Epithelial cell of prostate (primary cell): ENCODE results near the gene PHKB.
A peak's percentile ranks its signal among the peaks of the same experiment; 100 is the strongest.
"Not testable (repeated sequence)": the region's sequence is repeated elsewhere in the genome, so short reads cannot be mapped to it uniquely, and the experiment has no call there.

Experiments used
- DNase-seq: peaks from one replicate; pipeline ENCODE4 v3.0.0-alpha.2; 2011; ENCODE audit warnings: low read depth, low spot score
- H3K27ac ChIP-seq: fragments of 450-650 bp; 2 replicates; pipeline ENCODE4 v1.5.1; 2017; ENCODE audit warnings: mild to moderate bottlenecking

Gene PHKB

DNA sequence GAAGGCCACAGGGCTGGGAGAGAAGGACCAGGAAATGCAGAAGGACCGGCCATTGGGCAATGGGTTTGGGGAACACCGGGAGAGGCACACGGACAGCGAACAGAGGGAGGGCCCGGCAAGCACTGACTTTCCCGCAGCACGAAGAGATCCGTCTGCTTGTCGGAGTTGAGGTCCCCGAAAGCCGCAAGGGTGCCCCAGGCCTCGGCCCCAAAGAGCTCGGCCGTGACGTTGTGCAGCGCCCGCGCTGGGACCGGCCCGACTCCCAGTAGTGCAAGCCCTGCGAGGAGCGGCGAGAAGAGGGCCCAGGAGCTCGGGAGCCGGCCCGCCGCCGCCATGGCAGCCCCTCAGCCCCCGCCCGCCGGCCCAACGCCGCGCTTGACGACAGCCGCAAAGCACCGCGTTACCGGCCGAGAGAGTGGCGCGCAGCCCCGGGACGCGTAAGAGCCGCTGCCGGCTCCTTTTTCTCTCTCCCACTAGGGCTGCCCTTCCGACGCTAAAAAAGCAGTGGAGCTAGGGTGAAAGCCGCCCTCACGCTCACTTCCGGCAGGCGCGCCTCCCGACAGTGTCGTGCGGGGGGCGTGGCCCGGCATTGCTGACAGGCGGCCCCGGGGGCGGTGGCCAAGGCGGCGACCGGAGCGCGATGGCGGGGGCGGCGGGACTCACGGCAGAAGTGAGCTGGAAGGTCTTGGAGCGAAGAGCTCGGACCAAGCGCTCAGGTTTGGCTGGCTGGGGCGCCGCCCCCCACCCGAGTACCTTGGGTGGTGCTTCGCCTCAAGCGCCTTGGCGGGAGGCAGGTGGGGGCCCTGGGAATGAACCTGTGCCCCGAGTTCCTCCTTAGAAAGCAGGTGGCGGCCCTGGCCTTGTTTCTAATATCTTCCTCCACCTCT lies at the start of gene PHKB, which contains the start of gene ITFG1:
Gene PHKB, plus strand, starts transcription at position 621 of the 887 bp plus-strand sequence. Its CDS starts 20 bp downstream, at position 641.
Gene ITFG1, minus strand, starts transcription at position 353 of the 887 bp plus-strand sequence. Its CDS starts 18 bp downstream, at position 335.
- H3K27ac ChIP-seq = peak within 1 kb of the TSS; percentile 96
- peak; percentile 59 for DNase-seq

DNA sequence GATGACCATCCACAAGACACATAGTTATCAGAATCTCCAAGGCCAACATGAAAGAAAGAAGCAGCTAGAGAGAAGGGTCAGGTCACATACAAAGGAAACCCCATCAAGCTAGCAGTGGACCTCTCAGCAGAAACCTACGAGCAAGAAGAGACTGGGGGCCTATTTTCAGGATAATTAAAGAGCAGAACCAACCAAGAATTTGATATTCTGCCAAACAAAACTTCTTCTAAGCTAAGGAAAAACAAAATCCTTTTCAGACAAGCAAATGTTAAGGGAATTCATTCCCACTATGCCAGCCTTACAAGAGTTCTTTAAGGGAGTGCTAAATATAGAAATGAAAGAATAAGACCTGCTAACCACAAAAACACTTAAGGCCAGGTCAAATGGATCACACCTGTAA lies 48.1 kb upstream of the PHKB start:
- no peak for DNase-seq
- no peak overlapping the region for H3K27ac ChIP-seq

DNA sequence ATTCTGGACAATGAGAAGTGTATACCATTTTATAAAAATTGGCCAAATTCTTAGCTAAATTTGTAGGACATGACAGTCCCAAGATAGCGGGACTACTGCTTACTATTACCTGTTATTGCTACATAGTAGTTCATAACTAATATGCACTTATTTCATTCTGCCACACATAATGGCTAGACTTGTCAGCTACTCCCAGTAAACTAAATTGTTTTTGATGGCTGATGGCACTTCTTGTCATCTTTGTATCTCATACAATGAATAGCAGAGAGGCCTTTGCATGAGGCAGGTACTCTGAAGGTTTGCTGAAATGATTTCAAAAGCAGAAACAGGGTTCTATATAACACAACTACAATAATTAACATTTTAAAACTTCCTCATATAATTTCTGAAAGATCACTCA lies 44.3 kb upstream of the PHKB start:
- DNase-seq = no peak
- no peak overlapping the region for H3K27ac ChIP-seq

DNA sequence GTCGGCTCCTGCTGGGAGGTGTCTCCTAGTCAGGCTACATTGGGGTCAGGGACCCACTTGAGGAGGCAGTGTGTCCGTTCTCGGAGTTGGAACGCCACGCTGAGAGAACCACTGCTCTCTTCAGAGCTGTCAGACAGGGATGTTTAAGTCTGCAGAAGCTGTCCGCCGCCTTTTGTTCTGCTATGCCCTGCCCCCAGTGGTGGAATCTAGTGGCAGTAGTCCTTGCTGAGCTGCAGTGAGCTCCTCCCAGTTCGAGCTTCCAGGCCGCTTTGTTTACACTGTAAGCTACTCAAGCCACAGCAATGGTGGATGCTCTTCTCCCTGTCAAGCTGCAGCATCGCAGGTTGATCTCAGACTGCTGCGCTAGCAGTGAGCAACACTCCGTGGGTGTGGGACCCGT lies 36.3 kb upstream of the PHKB start:
- no peak for DNase-seq
- H3K27ac ChIP-seq = no peak overlapping the region

DNA sequence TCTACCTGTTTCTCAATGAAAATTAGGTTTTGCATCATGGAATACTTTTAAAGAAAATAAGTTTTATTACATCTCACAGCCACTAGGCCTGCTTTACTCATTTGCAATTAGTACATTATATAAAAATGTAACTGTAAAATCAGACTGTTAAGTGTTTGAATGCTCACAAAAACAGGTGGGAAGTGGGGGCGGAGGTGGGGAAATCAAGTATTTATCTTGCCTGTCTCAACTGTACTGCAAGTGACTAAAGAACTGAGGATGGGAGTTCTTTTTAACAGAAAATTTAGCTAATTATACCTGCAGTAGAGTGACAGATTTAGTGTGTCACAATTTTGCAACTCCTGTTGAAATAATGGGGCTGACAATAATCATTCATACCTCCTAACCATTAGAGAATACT lies 34.3 kb upstream of the PHKB start:
- no peak for DNase-seq
- no peak overlapping the region for H3K27ac ChIP-seq

DNA sequence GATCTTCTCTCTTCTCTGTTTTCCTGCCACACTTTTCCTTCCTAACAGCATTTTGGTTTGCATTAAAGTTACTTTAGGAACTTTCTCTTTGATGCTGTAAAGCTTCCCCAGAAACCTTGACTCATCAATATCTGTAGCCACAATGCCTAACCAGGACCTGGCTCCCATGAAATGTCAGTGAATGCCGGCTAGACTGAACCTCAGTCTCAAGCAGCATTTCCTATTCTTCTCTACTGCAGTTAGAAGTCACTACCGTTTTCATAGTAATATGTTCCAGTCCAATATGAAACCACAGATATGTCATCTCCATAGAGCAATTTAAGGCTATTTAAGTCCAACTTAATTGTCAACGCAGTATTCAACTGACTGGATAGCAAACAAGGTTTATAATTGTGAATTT lies 29.2 kb upstream of the PHKB start:
- no peak overlapping the region for H3K27ac ChIP-seq
- no peak for DNase-seq

DNA sequence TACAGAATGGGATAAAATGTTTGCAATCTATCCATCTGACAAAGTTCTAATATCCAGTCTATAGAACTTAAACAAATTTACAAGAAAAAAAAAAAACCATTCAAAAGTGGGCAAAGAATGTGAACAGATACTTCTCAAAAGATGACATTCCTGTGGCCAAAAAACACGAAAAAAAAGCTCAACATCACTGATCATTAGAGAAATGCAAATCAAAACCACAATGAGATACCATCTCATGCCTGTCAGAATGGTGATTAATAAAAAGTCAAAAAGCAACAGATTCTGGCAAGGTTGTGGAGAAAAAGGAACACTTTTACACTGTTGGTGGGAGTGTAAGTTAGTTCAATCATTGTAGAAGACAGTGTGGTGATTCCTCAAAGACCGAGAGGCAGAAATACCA lies 26.9 kb upstream of the PHKB start:
- H3K27ac ChIP-seq = not testable (repeated sequence)

DNA sequence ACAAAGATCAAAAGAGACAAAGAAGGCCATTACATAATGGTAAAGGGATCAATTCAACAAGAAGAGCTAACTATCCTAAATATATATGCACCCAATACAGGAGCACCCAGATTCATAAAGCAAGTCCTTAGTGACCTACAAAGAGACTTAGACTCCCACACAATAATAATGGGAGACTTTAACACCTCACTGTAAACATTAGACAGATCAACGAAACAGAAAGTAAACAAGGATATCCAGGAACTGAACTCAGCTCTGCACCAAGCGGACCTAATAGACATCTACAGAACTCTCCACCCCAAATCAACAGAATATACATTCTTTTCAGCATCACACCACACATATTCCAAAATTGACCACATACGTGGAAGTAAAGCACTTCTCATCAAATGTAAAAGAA lies 21.1 kb upstream of the PHKB start:
- DNase-seq, H3K27ac ChIP-seq: not testable (repeated sequence)

More for the DNA sequence above, 26.9 kb upstream of the PHKB start:
- DNase-seq = not testable (repeated sequence)

DNA sequence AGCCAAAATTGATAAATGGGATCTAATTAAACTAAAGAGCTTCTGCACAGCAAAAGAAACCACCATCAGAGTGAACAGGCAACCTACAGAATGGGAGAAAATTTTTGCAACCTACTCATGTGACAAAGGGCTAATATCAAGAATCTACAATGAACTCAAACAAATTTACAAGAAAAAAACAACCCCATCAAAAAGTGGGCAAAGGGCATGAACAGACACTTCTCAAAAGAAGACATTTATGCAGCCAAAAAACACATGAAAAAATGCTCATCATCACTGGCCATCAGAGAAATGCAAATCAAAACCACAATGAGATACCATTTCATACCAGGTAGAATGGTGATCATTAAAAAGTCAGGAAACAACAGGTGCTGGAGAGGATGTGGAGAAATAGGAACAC lies 18.2 kb upstream of the PHKB start:
- not testable (repeated sequence) for H3K27ac ChIP-seq, DNase-seq

DNA sequence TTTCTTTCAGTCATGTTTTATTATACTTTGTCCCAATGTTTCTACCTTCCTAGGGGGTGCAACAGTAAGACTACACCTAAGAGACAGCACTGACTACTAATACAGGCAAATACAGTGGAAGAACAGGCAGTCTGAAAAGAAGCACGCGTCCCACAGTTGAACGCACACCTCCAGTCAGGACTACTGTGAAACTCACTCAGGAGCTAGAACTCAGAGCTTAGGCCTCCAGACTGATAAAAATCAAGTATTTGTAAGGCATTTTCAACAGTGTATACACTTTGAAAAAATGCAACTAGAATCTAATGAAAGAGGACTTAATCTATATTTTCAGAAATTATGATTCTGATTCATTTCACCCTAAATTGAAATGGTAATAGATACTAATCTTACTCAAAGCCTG lies 14.7 kb upstream of the PHKB start:
- no peak for DNase-seq
- H3K27ac ChIP-seq = no peak overlapping the region

DNA sequence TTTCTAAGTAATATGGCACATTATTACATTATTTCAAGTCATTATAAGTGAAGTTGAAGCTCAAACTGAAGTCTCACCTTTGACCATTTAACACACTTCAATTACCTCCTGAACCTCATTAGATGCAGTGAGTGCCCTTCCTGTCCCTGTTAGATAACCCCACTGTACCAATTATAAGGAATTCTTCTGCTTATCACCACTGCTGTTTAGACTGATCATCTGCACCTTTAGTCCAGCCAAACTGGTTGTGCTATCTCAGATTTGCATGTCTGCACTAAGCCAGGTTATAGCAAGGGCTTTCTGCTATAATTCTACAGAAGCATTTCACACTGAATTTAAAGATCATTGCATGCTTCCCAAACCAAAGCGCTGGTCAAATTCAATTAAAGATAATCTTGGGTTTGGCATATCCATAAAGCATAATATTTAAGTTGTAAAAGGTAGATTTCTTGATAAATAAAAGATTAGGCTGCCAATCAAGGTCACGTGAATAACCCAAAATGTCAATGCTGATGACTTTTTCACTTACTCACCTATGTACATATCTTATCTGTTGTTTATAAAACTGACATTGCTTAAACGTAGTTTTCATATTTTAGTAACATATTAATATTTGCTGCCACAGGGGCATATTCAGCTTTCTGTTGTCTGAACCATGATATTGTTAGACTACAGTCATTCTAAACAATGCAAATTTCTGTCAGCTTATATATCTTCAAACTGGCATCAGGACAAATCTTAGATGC lies 12.1 kb upstream of the PHKB start:
- H3K27ac ChIP-seq = no peak overlapping the region
- DNase-seq = no peak

DNA sequence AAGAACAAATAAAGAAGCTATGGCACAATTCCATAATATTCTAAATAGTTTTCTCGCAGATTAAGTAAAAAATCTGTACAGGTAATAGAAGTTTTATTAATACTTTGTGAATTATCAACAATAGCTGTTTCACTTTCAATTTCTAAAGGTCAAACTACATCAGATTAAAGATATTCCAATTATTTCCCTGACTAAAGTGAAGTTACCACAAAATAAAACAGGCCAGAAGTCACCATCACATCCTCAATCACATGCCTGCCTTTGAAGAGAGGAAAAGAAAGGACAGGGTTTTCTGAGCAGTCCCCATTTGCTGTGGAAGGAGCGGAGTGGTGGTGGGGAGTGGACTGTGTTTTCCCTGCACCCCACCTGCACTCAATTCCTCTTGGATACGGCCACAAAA lies 11.3 kb upstream of the PHKB start:
- DNase-seq = no peak
- no peak overlapping the region for H3K27ac ChIP-seq

DNA sequence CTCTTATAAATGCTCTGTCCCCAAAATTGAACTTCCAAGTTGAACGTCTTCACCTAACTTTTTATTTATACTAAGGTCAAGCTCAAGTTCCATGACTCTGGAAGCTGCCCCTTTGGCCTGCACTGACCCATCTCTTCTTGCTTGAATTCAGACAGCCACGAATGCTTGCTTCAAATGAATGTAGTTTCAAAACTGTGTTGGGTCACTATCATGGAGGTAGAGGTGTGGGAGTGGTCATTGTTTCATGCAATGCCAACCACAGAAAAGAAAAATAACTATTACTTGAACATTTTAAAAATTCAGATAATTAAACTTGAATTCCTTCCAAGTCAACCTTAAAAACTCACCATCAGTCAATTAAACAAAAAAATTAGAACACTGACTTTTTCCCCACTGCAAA lies 2.8 kb upstream of the PHKB start:
- DNase-seq = no peak
- no peak overlapping the region for H3K27ac ChIP-seq

DNA sequence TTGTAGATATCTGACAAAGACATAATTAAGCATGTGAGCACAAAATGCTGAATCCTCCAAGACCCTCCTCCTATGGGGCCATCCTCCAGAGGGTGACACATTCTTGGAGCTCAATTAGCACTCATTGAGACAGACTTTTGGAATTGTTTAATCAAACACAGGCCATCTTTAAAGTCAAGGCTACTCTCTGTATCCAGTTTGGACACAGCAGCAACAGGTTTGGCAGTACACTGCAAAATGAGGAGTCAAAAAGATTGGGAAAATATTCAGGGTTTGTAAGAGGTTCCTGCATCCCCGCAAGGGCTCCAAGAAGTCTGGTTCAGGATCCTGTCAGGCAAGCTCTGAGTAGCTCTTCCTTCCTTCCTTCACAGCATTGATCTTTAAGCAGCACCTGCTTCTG lies 1.5 kb upstream of the PHKB start:
- no peak for DNase-seq

DNA sequence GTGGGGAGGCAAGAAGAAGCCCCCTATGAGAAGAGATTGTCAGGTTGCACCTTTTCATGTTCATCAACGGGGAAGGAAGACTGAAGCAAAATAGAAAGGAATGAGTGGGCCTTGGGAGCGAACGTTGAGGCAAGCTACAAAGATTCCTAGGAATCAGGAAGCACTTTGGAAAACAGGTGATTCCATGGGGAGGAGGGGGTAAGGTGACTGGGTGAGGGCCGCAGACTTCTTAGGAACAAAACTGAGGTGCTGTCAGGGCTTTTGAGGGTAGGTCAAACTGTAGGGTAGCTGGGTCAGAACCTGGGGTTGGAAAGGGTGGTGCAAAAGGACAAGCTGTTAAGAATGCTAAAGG lies 796 bp upstream of the PHKB start:
- no peak for DNase-seq
- H3K27ac ChIP-seq = peak overlapping the region; percentile 96

More for the DNA sequence above, 1.5 kb upstream of the PHKB start:
- H3K27ac ChIP-seq = peak overlapping the region; percentile 96

DNA sequence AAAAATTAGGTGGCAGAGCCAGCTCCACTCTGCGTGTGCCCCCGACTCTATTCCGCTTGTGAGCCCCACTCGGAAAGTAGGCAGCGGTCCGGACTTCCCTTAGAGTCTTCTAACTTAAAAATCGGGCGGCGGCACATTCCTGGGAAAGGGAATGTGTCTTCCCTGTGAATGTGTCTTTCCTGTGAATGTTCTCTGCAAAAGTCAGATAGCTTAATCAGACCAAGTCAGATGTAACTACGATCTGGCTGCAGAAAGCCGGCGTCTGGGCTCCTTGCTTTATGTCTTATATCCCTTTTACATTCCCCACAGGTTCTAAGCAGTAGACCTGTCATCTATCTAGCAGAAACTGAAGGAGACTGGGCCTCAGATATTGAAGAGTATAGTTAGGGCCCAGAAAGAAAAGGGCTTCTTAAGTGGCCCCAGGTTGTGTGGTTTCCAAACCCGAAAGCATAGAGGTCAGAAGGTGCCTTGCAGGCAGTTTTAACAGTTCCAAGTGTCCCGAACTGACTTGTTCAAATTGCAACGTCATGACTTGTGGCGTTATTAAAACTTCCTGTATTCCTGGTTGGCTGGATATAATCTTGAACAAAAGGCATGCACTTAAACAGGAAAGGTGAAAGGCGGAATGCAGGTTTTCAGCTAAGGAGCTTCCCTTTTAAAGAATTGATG lies 601 bp downstream of the PHKB start:
- peak overlapping the region; percentile 96 for H3K27ac ChIP-seq
- DNase-seq = no peak

DNA sequence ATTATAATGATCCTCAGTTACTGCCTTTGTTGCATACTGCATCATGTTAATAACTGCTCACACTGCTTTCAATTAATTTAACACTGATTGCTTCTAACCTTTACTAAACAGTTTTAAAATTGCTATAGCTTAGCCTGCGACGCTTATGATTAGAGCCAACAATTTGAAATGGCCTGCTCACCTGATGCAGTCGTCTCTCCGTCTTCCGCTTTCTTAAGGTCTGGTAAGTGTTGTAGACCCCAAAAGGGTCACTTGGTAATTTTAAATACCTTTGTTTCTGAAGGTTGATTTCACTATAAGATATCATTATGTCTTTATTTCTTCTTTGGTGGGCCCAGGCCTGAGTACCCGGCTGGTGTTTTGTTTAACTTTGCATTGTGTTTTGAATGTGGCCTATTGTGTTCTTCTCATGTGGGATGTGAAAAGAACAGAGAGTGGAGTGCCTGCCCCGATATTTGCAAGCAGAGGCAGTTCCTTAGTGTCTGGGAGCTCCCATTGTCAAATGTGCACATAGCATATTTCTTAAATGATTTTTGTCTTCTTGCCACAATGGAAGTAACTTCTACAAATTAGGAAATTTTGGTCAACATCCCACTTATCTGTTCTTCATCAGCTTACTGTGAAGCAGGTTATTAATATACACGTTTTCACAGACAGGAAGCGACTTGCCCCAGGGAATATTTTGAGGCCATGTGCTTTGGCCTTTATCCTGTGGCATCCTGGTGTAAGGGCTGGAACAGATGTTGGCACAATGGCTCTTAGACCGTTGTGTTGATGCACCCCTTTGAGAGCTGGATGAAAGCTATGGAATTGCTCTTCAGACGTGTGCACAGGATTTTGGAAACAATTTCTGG lies 2.9 kb downstream of the PHKB start:
- peak overlapping the region; percentile 4 for H3K27ac ChIP-seq
- no peak for DNase-seq

DNA sequence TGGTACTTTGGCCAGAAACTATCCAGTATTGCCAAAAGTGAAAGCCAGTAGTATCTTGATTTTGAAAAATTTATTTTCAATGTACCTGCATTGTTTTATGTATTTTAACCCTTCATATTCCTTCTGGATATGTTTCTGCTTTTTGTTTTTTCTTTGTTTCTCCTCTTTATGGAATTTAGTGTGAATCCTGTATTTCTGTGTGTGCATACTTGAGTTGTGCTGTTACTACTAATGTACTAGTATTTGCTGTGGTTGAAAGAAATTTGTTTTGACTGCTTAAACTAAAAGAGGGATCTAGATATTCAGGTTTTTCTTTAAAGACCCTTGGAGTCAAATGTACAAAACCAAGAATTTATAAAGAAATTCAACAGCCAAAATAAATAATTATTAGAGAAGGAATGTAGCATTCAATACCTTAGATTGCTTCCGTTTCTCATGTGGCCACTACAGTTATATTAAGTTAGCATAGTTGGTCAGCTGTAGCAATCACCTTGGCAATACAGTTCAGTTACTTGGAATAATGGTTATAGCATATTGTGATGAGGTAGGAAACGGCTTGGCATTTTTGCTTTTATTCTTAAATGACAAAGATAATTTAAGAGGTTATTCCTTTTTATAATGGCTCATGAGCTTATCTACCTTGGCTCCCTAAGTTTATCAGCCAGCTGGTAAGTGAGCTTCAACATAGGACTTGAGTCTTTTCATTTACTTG lies 4.9 kb downstream of the PHKB start:
- no peak for DNase-seq
- H3K27ac ChIP-seq = no peak overlapping the region

DNA sequence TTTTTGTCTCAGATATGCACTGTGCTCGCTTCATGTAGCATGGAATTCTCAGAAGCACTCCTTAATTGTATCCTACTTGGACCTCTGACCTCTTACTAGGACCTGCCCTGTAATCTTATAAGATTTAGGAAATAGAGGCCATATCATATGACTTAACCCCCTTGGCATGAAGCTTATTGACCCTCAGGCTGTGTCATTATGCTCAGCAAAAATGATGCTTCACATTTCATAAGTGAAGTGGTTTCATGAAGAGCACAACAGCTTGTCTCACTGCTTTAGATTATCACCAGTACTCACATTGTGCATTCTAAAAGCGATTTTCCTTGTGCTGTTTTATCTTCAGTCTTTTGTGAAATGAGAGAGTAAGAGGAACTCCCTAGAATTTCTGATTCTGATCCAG lies 6.4 kb downstream of the PHKB start:
- DNase-seq = no peak
- H3K27ac ChIP-seq = no peak overlapping the region
